ENCODE measurements around the gene ZNF230.

ZNF230 gene

DNA sequence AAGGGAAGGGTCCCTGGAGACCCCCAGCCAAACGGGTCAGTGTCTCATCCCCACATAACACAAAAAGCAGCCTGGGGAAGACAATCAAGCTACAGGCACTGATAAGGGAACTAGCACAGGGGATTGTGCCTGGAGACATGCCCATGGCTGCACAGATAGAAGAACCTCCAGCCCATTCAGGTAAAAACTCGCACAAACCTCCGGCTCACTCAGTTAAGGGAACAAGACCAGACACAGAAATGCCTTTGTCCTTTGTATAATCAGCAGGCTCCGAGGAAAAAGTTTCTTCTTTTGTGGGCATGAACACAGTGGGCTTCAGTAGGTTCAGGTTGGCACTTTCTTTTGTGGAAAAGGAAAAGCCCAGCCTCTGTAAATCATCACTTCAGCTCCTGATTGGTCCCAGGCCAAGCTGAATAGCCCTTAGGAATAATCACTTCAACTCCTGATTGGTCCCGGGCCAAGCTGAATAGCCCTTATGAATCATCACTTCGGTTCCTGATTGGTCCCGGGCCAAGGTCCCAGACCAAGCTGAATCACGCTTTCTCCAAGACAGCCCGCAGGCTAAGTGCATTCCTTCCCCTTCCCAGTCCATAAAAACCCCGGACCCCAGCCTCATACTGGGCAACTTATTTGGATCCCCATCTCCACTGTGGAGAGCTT is 5.0 kb upstream of the ZNF230 start:
- WGBS, 2 experiments, result 85 to 86% methylated on average over 10 of the region's 10 CpGs
- H3K27me3 ChIP-seq (ENCODE audit: control insufficient read depth, insufficient read depth, low read length, poor library complexity, severe bottlenecking), result no peaks in the 10 kb centered on the region
- H3K27ac ChIP-seq (ENCODE audit: insufficient read depth, low read depth, low read length, poor library complexity, severe bottlenecking), result no peak overlapping the region
- H3K9me3 ChIP-seq (ENCODE audit: control insufficient read depth, low read length), result no peaks in the 10 kb centered on the region
- no peak overlapping the region for H3K4me3 ChIP-seq (ENCODE audit: insufficient read depth, low read depth, low read length)
- no peaks in the 10 kb centered on the region for H3K4me1 ChIP-seq (ENCODE audit: control insufficient read depth, insufficient read depth, low read length)
- H3K36me3 ChIP-seq (ENCODE audit: control insufficient read depth, insufficient read depth, low read length), result no peaks in the 10 kb centered on the region

DNA sequence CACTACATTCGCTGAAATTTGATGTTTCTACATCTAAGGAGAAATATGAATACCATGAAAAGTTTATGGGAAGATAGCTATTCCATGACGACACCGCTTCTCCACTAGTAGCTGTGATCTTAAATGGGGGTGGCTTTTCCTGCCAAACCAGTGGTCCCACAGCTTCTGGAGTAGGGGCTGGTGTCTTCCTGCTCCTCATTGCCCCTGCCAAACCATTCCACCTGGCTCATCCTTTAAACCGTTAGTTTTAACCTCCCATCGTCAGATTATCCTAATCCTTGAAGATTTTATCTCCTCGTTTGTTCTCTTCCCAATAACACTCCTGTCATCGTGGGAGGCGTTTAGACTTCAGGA is 568 bp upstream of the ZNF230 start:
- Histone ChIP-seq H3K4me3 (ENCODE audit: insufficient read depth, low read depth, low read length) (peak overlapping the region; percentile 90), H3K27ac (ENCODE audit: insufficient read depth, low read depth, low read length, poor library complexity, severe bottlenecking) (no peak overlapping the region), H3K36me3 (ENCODE audit: control insufficient read depth, insufficient read depth, low read length) (no peaks in the 10 kb centered on the region), H3K4me1 (ENCODE audit: control insufficient read depth, insufficient read depth, low read length) (peaks cover 3% of the 10 kb centered on the region), H3K9me3 (ENCODE audit: control insufficient read depth, low read length) (no peaks in the 10 kb centered on the region), H3K27me3 (ENCODE audit: control insufficient read depth, insufficient read depth, low read length, poor library complexity, severe bottlenecking) (no peaks in the 10 kb centered on the region)
- 32% methylated on average over 8 of the region's 8 CpGs for WGBS, 2 experiments

DNA sequence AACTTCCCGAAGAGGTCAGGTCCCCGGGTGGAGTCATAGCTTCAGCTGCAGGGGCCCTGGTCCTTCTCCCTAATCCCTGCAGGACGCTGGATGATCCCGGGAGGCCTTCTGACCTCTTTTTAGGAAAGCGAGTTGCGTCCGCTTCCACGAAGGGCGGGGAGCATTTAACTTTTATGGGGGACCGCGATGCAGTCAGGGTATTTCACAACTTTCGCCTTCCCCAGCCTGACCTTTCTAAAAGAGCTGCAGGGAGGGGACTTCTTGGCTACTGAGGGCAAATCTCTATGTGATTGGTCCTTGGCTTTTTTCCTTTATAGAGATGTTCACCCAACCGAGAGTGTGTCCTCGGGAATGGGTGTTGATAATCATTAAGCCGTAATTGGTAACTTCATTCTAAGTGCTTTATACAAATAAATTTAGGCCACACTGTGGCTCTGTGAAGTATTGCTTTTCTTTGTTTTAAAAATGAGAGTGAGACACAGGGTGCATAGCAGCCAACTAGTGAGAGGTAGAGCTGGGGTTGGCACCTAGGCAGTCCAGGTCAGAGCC is 778 bp downstream of the ZNF230 start:
- Histone ChIP-seq H3K4me1 (ENCODE audit: control insufficient read depth, insufficient read depth, low read length) (peaks cover 3% of the 10 kb centered on the region), H3K27me3 (ENCODE audit: control insufficient read depth, insufficient read depth, low read length, poor library complexity, severe bottlenecking) (no peaks in the 10 kb centered on the region), H3K27ac (ENCODE audit: insufficient read depth, low read depth, low read length, poor library complexity, severe bottlenecking) (no peak overlapping the region), H3K9me3 (ENCODE audit: control insufficient read depth, low read length) (no peaks in the 10 kb centered on the region), H3K4me3 (ENCODE audit: insufficient read depth, low read depth, low read length) (peak overlapping the region; percentile 90), H3K36me3 (ENCODE audit: control insufficient read depth, insufficient read depth, low read length) (peaks cover 13% of the 10 kb centered on the region)
- WGBS, 2 experiments, result 6 to 14% methylated on average over 12 to 15 of the region's 15 CpGs

DNA sequence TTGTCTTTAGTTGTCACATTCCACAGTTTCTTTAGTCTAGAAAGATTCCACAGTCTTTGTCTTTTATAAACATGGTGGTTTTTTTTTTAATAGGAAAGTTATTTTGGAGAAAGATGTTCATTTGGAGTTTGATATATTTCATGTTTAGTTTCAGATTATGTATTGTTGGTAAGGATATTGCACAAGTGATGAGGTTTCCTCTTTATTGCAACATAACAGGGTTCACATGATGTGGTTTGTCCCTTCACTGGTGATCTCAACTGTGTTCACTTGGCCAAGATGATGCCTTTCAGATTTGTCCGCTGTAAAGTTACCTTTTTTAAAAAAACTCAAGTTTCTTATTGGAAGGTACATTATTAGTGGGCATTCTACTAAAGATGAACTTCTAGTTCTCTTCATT is 3.2 kb downstream of the ZNF230 start:
- no peaks in the 10 kb centered on the region for H3K9me3 ChIP-seq (ENCODE audit: control insufficient read depth, low read length)
- H3K4me1 ChIP-seq (ENCODE audit: control insufficient read depth, insufficient read depth, low read length), result peaks cover 3% of the 10 kb centered on the region
- peaks cover 34% of the 10 kb centered on the region for H3K36me3 ChIP-seq (ENCODE audit: control insufficient read depth, insufficient read depth, low read length)
- WGBS, 2 experiments, result 100% methylated on average over 1 of the region's 1 CpG; no CpG with 5 or more reads in 1 of the 2 experiments
- no peaks in the 10 kb centered on the region for H3K27me3 ChIP-seq (ENCODE audit: control insufficient read depth, insufficient read depth, low read length, poor library complexity, severe bottlenecking)
- no peak overlapping the region for H3K27ac ChIP-seq (ENCODE audit: insufficient read depth, low read depth, low read length, poor library complexity, severe bottlenecking)
- H3K4me3 ChIP-seq (ENCODE audit: insufficient read depth, low read depth, low read length), result no peak overlapping the region

DNA sequence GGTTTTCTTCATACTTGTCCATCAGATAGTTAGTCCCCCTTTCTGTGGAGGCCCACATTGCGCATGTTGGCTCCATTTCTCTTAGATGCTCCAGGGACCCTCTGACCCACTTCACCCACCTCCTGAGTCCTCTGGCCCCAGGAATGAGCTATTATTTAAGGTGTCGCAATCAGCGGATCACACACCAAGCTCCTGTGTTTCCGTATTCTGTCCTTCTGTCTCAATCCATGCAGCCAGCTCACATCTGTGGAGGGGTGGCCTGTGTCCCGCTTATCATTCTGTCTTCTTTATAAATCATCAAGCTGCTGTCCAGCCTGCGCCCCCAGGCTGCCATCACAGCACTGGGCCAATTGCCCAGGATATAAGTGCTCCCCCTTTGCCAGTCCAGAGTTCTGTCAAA is 4.7 kb downstream of the ZNF230 start:
- WGBS, 2 experiments, result 91 to 93% methylated on average over 6 of the region's 6 CpGs
- Histone ChIP-seq H3K4me3 (ENCODE audit: insufficient read depth, low read depth, low read length) (no peak overlapping the region), H3K9me3 (ENCODE audit: control insufficient read depth, low read length) (no peaks in the 10 kb centered on the region), H3K27ac (ENCODE audit: insufficient read depth, low read depth, low read length, poor library complexity, severe bottlenecking) (no peak overlapping the region), H3K27me3 (ENCODE audit: control insufficient read depth, insufficient read depth, low read length, poor library complexity, severe bottlenecking) (no peaks in the 10 kb centered on the region), H3K4me1 (ENCODE audit: control insufficient read depth, insufficient read depth, low read length) (peaks cover 3% of the 10 kb centered on the region), H3K36me3 (ENCODE audit: control insufficient read depth, insufficient read depth, low read length) (peaks cover 44% of the 10 kb centered on the region)

DNA sequence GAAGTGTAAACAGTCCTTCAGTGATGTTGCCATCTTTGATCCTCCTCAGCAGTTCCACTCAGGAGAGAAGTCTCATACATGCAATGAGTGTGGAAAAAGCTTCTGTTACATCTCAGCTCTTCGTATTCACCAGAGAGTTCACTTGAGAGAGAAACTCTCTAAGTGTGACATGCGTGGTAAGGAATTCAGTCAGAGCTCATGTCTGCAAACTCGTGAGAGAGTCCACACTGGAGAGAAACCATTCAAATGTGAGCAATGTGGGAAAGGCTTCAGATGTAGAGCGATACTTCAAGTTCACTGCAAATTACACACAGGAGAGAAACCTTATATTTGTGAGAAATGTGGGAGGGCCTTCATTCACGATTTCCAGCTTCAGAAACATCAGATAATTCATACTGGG is 7.7 kb downstream of the ZNF230 start:
- Histone ChIP-seq H3K4me3 (ENCODE audit: insufficient read depth, low read depth, low read length) (no peak overlapping the region), H3K27me3 (ENCODE audit: control insufficient read depth, insufficient read depth, low read length, poor library complexity, severe bottlenecking) (no peaks in the 10 kb centered on the region), H3K4me1 (ENCODE audit: control insufficient read depth, insufficient read depth, low read length) (no peaks in the 10 kb centered on the region), H3K36me3 (ENCODE audit: control insufficient read depth, insufficient read depth, low read length) (peaks cover 44% of the 10 kb centered on the region), H3K27ac (ENCODE audit: insufficient read depth, low read depth, low read length, poor library complexity, severe bottlenecking) (no peak overlapping the region), H3K9me3 (ENCODE audit: control insufficient read depth, low read length) (no peaks in the 10 kb centered on the region)
- 94 to 98% methylated on average over 5 of the region's 5 CpGs for WGBS, 2 experiments

DNA sequence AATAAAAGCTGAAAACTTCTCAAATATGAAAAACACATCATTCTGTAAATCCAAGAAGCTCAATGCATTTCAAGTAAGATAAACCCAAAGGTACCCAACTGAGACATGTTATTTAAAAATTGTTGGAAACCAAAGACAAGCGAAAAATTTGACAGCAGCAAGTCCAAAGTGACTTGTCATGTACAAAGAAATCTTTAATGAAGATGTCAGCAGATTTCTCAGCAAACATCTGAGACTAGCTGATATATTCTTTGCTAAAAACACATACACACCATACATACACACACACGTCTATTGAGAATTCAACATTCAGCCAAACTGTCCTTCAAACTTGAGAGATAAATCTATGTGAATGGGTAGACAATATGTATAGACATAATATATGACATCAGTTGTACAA is 16.7 kb downstream of the ZNF230 start:
- WGBS, 2 experiments, result 63 to 72% methylated on average over 1 to 2 of the region's 2 CpGs
- Histone ChIP-seq H3K4me3 (ENCODE audit: insufficient read depth, low read depth, low read length) (no peak overlapping the region), H3K9me3 (ENCODE audit: control insufficient read depth, low read length) (peaks cover 4% of the 10 kb centered on the region), H3K27me3 (ENCODE audit: control insufficient read depth, insufficient read depth, low read length, poor library complexity, severe bottlenecking) (no peaks in the 10 kb centered on the region), H3K36me3 (ENCODE audit: control insufficient read depth, insufficient read depth, low read length) (no peaks in the 10 kb centered on the region), H3K27ac (ENCODE audit: insufficient read depth, low read depth, low read length, poor library complexity, severe bottlenecking) (no peak overlapping the region), H3K4me1 (ENCODE audit: control insufficient read depth, insufficient read depth, low read length) (no peaks in the 10 kb centered on the region)

DNA sequence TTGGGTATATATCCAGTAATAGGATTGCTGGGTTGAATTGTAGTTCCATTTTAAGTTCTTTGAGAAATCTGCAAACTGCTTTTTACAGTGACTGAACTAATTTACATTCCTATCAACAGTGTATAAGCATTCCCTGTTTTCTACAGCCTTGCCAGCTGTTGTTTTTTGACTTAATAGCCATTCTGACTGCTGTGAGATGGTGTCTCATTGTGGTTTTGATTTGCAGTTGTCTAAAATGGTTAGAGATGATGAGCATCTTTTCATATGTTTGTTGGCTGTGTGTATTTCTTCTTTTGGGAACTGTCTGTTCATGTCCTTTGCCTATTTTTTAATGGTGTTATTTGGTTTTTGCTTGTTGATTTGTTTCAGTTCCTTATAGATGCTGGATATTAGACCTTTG is 18.5 kb downstream of the ZNF230 start:
- peaks cover 5% of the 10 kb centered on the region for H3K4me1 ChIP-seq (ENCODE audit: control insufficient read depth, insufficient read depth, low read length)
- H3K36me3 ChIP-seq (ENCODE audit: control insufficient read depth, insufficient read depth, low read length), result no peaks in the 10 kb centered on the region
- no peak overlapping the region for H3K27ac ChIP-seq (ENCODE audit: insufficient read depth, low read depth, low read length, poor library complexity, severe bottlenecking)

DNA sequence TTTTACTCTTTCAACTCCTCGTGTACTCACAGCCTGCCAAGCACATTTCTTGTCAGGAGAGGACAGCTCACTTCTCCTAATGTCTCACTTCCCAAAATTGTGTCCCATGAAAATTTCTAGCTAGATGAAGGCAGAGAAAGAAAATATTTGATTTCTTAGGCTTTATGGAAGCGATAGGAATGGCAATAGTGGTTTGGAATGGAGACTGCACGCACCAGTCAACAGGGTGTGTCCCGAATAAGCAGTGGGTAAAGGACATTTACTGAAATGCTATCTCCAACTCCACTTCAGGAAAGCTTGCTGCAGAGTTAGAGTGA is 22.1 kb downstream of the ZNF230 start:
- H3K4me3 ChIP-seq (ENCODE audit: insufficient read depth, low read depth, low read length), result peak overlapping the region; percentile 80
- peaks cover 25% of the 10 kb centered on the region for H3K36me3 ChIP-seq (ENCODE audit: control insufficient read depth, insufficient read depth, low read length)
- no peaks in the 10 kb centered on the region for H3K27me3 ChIP-seq (ENCODE audit: control insufficient read depth, insufficient read depth, low read length, poor library complexity, severe bottlenecking)
- no peaks in the 10 kb centered on the region for H3K9me3 ChIP-seq (ENCODE audit: control insufficient read depth, low read length)
- 49 to 54% methylated on average over 4 of the region's 4 CpGs for WGBS, 2 experiments
- H3K4me1 ChIP-seq (ENCODE audit: control insufficient read depth, insufficient read depth, low read length), result peaks cover 5% of the 10 kb centered on the region
- H3K27ac ChIP-seq (ENCODE audit: insufficient read depth, low read depth, low read length, poor library complexity, severe bottlenecking), result no peak overlapping the region

More for the DNA sequence above, 18.5 kb downstream of the ZNF230 start:
- Histone ChIP-seq H3K27me3 (ENCODE audit: control insufficient read depth, insufficient read depth, low read length, poor library complexity, severe bottlenecking) (no peaks in the 10 kb centered on the region), H3K4me3 (ENCODE audit: insufficient read depth, low read depth, low read length) (no peak overlapping the region), H3K9me3 (ENCODE audit: control insufficient read depth, low read length) (peaks cover 4% of the 10 kb centered on the region)

DNA sequence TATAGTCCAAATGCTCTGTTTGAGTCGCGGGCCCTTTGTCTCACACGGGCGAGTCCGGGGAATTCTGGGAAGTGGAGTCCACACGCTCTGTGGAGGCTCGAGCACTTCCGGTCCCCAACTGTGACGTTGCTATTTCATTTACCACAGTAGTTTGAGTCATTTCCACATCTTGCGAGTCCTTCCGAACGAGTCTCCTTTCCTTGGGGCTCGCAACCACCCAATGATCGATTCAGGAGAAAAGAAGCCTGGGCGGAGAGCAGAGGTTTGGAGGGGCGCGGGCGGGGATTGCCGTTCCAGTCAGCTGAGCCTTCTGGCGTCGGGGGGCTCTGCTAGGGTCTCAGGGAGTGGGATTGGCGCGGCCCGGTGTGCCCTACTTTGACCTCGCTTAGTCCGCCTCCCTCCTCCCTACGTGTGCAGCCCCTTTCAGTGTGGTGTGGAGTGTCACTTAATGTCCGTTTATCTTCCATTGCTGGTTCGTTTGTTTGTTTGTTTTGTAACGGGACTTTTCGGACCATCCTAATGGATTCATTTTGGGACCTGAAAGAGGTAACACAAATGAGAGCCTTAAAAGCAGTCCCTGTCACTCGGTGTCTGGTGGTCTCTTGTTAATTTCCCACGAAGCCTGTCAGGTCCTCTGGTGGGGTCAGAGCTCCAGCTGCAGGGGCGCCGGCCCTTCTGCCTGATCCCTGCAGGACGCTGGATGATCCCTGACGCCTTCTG is 22.6 kb downstream of the ZNF230 start, which contains the start of gene ZNF222:
TSS of gene ZNF222 (plus strand) at position 163 of the 720 bp plus-strand sequence. CDS start at position 221, 58 bp downstream.
- WGBS, 2 experiments, result 2% methylated on average over 37 of the region's 37 CpGs
- peaks cover 31% of the 10 kb centered on the region for H3K36me3 ChIP-seq (ENCODE audit: control insufficient read depth, insufficient read depth, low read length)
- H3K4me1 ChIP-seq (ENCODE audit: control insufficient read depth, insufficient read depth, low read length), result peaks cover 5% of the 10 kb centered on the region
- H3K27ac ChIP-seq (ENCODE audit: insufficient read depth, low read depth, low read length, poor library complexity, severe bottlenecking), result no peak within 1 kb of the TSS
- H3K27me3 ChIP-seq (ENCODE audit: control insufficient read depth, insufficient read depth, low read length, poor library complexity, severe bottlenecking), result no peaks in the 10 kb centered on the region
- peak within 1 kb of the TSS; percentile 80 for H3K4me3 ChIP-seq (ENCODE audit: insufficient read depth, low read depth, low read length)
- no peaks in the 10 kb centered on the region for H3K9me3 ChIP-seq (ENCODE audit: control insufficient read depth, low read length)

All from ectodermal cell (in vitro differentiated cells).